Measurements from ENCODE around the gene SUPT6H.
A peak's percentile ranks its signal among the peaks of the same experiment; 100 is the strongest.
"Not testable (repeated sequence)": the region's sequence is repeated elsewhere in the genome, so short reads cannot be mapped to it uniquely, and the experiment has no call there.

The SUPT6H gene

DNA sequence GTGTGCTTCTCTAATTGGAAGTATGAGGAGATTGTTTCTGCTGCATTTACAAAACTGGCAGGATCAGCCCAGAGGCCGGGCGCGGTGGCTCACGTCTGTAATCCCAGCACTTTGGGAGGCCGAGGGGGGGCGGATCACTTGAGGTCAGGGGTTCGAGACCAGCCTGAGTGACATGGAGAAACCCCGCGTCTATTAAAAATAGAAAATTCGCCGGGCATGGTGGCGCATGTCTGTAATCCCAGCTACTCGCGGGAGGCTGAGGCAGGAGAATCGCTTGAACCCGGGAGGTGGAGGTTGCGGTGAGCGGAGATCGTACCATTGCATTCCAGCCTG, 59.0 kb downstream of the SUPT6H start:
- not testable (repeated sequence) for DNase-seq

DNA sequence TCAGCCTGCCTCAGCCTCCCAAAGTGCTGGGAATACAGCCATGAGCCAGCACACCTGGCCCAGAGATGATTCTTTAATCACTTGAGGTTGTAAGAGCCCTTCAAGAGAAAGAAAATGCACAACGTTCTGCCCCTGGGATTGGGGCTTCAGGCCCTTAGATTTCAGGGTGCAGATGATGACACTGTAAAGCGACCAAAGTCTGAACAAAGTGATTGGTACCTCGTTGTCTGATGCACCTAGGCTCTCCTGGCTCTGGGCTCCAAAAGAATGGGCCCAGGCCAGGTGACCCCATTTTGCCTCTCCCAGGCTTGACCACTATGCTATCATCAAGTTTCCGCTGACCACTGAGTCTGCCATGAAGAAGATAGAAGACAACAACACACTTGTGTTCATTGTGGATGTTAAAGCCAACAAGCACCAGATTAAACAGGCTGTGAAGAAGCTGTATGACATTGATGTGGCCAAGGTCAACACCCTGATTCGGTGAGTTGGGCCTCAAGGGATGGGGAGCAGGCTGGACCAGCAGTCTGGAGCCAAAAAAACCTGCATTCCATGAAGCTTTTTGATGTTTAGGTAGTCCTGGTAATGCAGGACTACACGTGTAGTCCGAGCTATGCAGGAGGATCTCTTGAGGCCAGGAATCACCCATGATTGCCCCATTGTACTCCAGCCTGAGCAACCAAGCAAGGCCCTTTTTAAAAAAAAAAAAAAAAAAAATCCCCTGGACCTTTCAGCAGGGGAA, 60.6 kb downstream of the SUPT6H start:
- no peak for DNase-seq

DNA sequence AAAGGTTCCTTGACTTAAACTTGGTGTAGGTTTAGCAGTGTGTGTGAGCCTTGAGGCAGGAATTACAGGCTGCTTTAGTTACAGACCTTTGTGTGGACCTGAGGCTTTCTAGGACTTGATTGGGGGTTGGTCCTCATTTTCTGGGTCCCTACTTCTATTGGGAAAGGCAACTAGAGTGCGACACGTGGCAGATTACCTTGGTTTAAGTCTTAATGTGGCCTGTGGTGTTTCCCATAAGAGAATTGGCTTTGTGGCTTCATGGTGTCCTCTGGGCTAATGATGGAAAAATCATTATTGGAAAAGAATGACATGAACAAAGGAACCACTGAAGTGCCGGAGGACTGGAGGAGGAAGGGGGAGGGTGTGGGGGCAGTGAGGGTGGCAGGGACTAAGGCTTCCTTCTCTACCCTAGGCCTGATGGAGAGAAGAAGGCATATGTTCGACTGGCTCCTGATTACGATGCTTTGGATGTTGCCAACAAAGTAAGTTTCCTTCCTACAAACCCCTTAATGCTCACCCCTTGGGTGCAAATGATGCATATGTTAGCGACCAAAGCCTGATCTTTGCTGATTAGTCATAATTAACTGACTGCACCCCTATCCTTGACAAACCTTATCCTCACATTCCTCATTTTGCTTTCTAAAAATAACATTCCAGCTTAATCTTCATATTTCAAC, 61.3 kb downstream of the SUPT6H start:
- DNase-seq: no peak

DNA sequence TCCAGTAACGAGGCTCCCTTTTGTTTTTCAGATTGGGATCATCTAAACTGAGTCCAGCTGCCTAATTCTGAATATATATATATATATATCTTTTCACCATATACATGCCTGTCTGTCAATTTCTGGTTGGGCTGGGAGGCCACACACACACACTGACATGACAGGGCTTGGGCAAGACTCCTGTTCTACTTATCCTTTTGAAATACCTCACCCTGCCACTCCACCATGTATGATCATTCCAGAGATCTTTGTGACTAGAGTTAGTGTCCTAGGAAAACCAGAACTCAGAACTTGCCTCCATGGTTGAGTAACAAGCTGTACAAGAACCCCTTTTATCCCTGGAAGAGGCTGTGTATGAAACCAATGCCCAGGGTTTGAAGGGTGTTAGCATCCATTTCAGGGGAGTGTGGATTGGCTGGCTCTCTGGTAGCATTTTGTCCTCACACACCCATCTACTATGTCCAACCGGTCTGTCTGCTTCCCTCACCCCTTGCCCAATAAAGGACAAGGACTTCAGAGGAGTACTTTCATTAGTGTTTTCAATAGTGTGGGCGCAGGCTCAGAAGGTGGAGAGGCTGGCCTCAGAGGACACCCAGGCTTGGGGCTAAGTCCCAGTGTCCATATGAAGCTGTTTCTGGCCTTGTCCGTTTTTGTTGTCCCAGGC, 62.0 kb downstream of the SUPT6H start:
- not testable (repeated sequence) for DNase-seq

DNA sequence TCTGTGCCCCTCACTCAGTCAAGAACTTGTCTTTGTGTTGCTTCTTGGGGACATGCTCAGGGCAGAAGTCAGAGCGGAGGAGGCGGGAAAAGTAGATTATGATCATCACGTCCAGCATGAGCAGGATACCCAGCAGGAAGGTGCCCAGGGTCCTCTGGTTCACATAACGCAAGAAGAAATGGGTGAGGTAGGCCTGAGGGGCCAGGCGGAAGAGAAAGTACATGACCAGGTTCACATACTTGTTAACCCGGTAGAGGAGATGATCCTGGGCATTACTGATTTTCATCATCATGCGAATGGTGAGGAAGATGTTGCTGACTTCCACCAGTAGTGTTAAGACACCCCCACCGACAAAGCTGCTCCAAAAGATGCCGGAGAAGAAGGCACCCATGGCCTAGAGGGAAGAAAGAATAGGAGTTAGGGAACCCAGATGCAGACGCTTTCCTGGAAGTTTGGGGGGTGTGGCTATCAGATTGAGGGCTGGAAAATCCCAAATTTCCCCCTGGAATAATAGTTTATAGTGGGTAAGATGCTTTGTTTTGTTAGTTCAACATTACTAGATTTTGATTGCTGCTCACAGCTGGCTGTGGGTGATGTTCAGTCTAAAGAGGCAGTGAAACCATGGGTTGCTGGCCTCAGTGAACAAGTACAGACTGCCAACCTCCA, 62.6 kb downstream of the SUPT6H start:
- no peak for DNase-seq

DNA sequence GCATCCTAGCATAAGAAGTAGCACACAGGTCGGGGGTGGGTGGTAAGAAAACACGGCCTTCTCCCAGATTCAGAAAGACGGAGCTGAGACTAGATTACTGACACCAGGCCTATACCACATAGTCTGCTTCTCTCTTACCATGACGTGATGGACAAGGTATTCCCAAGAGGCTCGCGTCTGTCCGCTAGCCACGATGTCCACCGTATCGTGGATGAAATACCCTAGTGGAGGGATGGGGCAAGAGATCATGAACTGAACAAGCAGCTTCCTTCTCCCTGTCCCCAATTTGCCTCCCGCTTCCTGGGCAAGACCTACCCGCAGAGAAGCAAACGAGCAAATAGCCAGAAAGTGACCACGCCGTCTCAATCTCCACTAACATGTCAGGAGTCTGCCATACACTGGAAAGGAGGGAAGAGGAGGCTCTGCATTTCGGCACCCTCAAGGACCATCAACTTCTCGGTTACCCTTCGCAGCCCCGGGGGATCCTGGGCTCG, 63.2 kb downstream of the SUPT6H start:
- DNase-seq: peak; percentile 49 to 71

DNA sequence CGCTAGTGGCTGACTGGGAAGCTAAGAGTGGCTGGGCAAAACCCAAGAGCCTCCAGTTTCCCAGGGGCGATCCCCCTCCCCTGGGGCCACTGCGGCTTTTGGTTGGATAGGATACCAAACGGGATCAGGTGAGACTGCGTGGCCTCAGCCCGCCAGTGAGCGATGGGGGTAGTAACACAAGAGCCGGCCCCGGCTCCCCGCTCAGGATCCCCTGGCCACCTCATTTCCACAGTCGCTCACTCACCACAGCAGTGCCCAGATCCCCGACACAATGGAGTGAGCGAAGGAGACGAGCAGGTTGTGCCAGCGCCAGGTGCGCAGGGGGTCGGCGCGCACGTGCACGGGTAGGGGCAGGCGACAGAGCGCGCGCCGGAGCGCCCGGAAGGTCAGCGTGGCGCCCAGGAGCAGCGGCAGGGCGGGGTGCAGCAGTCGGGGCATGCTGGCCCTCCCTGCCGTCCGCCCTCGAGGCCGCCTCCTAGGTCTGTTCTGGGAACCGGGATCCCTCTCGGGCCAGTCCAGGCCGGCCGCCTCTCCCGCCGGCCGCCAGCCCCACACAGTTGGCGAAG, 63.7 kb downstream of the SUPT6H start:
- DNase-seq: peak; percentile 75 to 76

DNA sequence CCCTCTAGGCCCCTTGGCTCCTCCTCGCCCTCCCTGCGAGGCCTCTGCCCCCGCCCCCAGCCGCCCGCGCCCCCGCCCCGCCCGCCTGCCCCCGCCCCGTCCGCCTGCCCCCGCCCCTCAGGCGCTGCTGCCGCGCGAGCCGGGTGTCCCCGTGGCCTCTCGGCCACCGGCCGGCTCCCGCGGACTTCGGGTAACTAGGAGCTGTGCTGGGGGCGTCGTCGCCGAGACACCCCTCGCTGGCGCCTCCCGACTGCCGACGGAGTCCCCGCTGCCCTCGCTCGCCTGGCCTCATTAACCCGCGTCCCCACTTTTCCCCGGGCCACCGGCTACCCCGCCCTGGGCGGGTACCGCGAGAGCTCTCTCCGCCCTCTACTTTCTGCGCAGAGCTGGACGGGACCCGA, 64.2 kb downstream of the SUPT6H start, which contains the start of gene TLCD1:
Gene TLCD1, minus strand, starts transcription at position 8 of the 401 bp plus-strand sequence. CDS start 136 bp downstream, outside the sequence.
- DNase-seq: peak; percentile 64 to 74

DNA sequence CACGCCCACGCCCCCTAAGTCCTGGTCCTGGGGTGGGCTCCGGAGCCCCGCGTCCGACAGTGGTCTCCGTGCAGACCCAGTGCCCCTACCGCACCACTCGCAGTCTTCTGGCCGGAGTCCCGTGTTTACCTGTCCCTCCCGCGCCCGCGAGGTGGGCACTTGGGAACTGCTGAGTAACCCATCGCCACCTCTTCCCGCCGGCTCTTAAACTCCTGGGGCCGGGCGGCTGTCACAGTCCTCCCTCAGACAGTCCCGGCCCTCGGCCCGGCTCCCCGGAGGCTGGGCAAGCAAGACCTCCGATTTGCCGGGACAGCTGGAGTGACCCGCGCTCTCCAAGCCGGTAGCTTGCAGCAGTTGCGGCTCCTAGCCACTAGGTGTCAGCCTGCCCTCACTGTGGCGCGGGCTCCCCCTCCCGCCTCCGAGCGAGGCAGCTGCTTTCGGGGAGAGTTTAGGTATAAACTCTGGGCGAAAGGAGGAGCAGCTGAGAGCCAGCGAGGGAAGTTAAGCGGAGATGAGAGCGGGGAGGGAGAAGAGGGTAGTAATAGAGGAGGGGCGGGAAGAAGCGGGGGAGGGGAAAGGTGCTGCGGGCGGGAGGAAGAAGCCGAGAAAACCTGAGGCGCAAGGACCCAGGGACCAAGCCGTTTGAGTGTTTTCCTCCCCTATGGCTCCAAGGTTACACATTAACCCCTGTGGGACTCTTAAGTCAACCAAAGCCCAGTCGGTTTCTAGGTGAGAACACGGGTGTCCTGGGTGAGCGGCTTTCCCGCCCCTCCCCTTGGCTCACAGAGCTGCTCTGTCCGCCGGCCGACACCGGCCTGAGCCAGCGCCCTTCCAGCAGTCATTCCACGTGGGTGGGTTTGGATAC, 64.9 kb downstream of the SUPT6H start:
- peak; percentile 93 to 94 for DNase-seq

DNA sequence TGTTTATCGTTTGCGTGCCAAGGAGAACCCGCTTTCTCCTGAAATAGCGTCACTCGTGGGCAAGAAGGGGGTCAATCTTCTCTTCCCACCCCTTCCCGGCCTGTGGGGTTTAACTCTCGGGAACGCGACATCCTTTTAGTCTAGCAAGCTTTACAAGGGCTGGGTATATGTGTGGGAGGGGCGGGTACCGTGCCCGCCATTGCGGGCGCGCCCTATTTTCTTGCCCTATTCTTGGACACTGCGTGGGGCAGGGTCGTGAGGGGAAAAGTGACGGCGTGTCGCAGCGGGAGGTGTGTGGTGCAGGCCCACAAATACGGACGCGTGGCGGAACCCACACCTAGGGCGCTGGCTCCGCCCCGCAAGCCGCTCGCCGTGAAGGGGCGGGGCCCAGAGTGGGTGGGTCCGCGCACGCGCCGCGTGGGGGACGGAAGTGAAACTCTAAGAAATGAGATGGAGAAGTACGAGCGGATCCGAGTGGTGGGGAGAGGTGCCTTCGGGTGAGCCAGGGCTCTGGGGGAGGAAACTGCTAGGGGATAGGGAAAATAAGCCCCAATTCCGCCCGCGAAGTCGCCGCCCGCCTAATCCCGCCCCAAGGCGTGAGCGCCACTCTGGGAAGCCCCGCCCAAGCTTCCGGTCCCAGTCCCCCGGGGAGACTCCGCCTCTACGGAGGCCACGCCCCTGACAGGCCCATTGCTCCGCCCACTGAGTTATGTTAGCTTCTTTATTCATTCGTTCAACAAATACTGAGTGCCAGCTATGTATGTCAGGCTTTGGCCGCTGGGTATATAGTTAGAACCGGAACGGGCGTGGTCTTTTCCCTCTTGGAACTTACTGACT, 66.6 kb downstream of the SUPT6H start, which contains the start of gene NEK8:
Gene NEK8, plus strand, starts transcription at position 425 of the 837 bp plus-strand sequence. Its CDS starts 26 bp downstream, at position 451.
- DNase-seq: peak; percentile 77 to 86

DNA sequence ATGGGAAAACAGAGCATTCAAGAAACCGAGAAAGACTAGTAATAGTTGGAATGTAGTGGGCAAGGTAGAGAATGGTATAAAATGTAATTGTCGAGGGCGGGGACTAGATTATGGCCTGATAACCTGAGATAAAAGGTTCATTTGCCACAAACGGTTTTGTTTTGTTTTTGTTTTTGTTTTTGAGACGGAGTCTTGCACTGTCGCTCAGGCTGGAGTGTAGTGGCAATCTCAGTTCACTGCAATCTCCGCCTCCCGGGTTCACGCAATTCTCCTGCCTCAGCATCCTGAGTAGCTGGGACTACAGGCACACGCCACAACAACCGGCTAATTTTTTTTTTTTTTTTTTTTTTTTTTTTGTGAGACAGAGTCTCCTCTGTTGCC, 67.9 kb downstream of the SUPT6H start:
- no peak for DNase-seq

DNA sequence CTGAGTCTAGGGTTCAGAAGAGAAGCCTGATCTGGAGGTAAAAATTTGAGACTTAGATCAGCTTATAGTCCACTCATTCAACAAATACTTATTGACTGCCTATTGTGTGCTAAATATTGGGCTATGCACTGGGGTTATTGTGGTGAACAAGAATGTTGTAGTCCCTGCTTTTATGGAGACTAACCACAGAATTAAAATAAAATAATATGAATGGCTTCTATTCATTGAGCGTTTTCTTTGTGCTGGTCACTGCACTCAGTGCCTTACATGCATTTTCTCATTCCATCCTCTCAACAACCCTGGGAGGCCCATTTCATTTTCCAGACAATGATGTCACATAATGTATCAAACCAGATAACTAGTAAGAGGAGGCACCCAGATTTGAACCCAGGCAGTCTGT, 71.3 kb downstream of the SUPT6H start:
- no peak for DNase-seq

DNA sequence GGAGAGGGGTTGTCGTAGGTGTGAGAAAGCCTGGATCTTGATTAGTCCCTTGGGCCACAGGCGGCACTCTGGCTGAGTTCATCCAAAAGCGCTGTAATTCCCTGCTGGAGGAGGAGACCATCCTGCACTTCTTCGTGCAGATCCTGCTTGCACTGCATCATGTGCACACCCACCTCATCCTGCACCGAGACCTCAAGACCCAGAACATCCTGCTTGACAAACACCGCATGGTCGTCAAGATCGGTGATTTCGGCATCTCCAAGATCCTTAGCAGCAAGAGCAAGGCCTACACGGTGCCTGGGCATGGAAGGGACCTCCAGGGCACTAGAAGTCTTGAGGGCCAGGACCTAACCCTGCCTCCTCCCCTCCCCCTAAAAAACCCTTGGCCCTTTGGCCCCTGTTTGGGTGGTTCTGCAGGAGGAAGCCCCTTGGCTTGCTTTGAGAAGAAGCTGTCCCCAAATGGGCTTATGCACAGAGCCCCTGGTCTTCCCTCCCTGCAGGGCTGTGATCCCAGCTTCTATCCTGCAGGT, 72.8 kb downstream of the SUPT6H start:
- no peak for DNase-seq

DNA sequence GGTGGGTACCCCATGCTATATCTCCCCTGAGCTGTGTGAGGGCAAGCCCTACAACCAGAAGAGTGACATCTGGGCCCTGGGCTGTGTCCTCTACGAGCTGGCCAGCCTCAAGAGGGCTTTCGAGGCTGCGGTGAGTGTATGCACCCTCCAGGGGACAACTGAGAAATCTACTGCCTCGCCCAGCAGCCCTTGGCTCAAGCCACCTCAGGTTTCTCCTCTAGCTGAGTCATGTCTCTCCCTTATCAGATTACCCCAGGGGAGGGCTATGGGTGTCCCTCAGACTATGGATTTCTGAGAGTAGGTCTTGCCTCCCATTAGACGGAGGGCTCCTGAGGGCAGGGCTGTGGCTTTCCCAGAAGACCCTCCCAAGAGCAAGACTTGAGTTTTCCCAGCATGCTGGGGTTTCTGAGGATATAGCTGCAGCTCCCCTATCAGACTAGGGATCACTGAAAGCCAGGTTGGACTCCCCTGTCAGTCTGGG, 73.3 kb downstream of the SUPT6H start:
- no peak for DNase-seq

DNA sequence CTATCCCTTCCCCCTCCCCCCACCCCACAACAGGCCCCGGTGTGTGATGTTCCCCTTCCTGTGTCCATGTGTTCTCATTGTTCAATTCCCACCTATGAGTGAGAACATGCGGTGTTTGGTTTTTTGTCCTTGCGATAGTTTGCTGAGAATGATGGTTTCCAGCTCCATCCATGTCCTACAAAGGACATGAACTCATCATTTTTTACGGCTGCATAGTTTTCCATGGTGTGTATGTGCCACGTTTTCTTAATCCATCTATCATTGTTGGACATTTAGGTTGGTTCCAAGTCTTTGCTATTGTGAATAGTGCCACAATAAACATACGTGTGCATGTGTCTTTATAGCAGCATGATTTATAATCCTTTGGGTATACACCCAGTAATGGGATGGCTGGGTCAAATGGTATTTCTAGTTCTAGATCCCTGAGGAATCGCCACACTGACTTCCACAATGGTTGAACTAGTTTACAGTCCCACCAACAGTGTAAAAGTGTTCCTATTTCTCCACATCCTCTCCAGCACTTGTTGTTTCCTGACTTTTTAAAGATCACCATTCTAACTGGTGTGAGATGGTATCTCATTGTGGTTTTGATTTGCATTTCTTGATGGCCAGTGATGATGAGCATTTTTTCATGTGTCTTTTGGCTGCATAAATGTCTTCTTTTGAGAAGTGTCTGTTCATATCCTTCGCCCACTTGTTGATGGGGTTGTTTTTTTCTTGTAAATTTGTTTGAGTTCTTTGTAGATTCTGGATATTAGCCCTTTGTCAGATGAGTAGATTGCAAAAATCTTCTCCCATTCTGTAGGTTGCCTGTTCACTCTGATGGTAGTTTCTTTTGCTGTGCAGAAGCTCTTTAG, 74.1 kb downstream of the SUPT6H start:
- DNase-seq: not testable (repeated sequence)

DNA sequence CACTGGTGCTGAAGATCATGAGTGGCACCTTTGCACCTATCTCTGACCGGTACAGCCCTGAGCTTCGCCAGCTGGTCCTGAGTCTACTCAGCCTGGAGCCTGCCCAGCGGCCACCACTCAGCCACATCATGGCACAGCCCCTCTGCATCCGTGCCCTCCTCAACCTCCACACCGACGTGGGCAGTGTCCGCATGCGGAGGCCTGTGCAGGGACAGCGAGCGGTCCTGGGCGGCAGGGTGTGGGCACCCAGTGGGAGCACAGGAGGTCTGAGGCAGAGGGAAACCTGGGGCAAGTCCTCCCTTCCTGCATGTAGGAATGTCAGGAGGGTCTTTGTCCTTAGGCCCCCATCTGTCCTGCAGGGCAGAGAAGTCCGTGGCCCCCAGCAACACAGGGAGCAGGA, 75.3 kb downstream of the SUPT6H start:
- DNase-seq: no peak

DNA sequence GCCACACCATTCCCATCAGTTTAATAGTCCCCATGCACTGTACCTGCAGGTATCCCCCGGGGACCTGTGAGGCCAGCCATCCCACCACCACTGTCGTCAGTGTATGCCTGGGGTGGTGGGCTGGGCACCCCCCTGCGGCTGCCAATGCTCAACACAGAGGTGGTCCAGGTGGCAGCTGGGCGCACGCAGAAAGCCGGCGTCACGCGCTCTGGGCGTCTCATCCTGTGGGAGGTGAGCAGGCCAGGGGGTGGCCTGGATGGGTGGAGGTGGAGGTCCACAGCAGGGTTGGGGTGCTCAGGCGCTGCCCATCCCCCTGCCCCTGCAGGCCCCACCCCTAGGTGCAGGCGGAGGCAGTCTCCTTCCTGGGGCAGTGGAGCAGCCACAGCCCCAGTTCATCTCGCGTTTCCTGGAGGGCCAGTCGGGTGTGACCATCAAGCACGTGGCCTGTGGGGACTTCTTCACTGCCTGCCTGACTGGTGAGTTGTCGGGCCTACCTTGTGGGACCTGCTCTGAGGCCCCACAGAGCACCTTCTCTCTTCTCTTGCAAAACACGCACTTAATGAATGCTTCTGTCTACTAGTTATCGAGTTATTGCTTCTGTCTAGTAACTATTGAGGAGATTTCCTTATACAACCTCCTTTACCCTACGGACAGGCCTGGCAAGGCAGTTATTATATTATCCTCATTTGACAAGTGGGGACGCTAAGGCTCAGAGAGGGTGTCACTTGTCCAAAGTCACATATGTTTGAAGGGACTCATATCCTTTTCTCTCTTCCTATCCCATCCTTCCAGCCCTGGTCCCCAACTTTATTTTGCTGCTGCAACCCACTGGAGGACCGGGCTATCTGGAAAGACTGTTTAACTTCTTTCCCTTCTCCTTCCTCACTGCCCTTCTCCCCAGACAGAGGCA, 76.0 kb downstream of the SUPT6H start:
- no peak for DNase-seq

DNA sequence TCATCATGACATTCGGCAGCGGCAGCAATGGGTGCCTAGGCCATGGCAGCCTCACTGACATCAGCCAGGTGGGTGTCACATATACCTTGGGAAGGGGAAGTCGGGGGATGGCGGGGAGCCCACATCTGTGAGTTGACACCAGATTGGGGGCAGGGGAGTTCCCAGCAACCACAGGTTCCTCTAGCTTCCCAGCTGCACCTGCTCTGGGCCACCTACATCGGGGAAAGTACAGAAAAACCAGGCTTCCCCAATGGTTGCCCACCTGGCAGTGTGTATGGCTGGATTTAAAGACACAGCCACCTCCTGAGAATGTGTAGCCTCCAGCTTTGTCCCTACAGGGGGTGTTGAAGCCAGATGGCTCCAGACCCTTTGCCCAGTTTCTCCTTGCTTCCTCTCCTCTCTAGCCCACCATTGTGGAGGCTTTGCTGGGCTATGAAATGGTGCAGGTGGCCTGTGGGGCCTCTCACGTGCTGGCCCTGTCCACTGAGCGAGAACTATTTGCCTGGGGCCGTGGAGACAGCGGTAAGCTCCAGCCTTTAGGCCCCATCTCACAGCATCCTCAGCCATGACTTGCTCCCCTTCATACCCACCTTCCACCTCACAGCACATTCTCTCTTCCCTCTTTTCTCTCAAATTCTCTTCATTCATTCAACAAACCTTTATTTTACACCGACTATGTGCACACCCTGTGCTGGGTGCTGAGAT, 76.8 kb downstream of the SUPT6H start:
- DNase-seq: no peak

Data from SHP77 (cell line).